Neural progenitor cell (in vitro differentiated cells): ENCODE results near the gene PIGN. TPM values are rescaled to one million over a fixed set of nuclear protein-coding genes. Genes with fewer than 3 reads are reported as not detected.
"Not testable (repeated sequence)": the region's sequence is repeated elsewhere in the genome, so short reads cannot be mapped to it uniquely, and the experiment has no call there.

ENCODE experiments used
- DNase-seq: peaks from one replicate; pipeline ENCODE4 v3.0.0-alpha.2; 2016; ENCODE audit warnings: low spot score
- H2AFZ ChIP-seq: fragments of 200-600 bp; sonication (generic); replicated peaks from 2 replicates; pipeline ENCODE4 v1.6.1; 2016; ENCODE audit warnings: antibody characterized with exemption
- H3F3A ChIP-seq: fragments of 200-600 bp; sonication (generic); 2 replicates; pipeline ENCODE4 v1.6.1; 2016; ENCODE audit warnings: antibody characterized with exemption, low read depth
- H3K27ac ChIP-seq: fragments of 200-600 bp; sonication (generic); 2 replicates; pipeline ENCODE4 v1.5.1; 2016; ENCODE audit warnings: mild to moderate bottlenecking
- H3K27me3 ChIP-seq: fragments of 200-600 bp; sonication (generic); 2 replicates; pipeline ENCODE4 v1.6.1; 2016; ENCODE audit warnings: mild to moderate bottlenecking, moderate library complexity
- H3K36me3 ChIP-seq: fragments of 200-600 bp; sonication (generic); 2 replicates; pipeline ENCODE4 v1.5.1; 2016
- H3K4me1 ChIP-seq: fragments of 200-600 bp; sonication (generic); 2 replicates; pipeline ENCODE4 v1.6.1; 2016; ENCODE audit warnings: mixed run types
- H3K4me2 ChIP-seq: fragments of 200-600 bp; sonication (generic); 2 replicates; pipeline ENCODE4 v1.6.1; 2016
- H3K4me3 ChIP-seq: fragments of 200-600 bp; sonication (generic); 2 replicates; pipeline ENCODE4 v1.5.1; 2016
- H3K79me2 ChIP-seq: fragments of 200-600 bp; sonication (generic); 2 replicates; pipeline ENCODE4 v1.6.1; 2016; ENCODE audit warnings: low read depth
- H3K9ac ChIP-seq: fragments of 200-600 bp; sonication (generic); 2 replicates; pipeline ENCODE4 v1.6.1; 2016
- H3K9me3 ChIP-seq: fragments of 200-600 bp; sonication (generic); 2 replicates; pipeline ENCODE4 v1.5.1; 2016; ENCODE audit warnings: low read depth
- H4K20me1 ChIP-seq: fragments of 200-600 bp; sonication (generic); 2 replicates; pipeline ENCODE4 v1.6.1; 2016; ENCODE audit warnings: low read depth
- H3K27ac Mint-ChIP-seq: 3 replicates; pipeline ENCODE4 v1.8.0; 2021; ENCODE audit warnings: mixed read lengths
- H3K27me3 Mint-ChIP-seq: 2 replicates; pipeline ENCODE4 v1.8.0; 2022; ENCODE audit warnings: low read depth, mild to moderate bottlenecking, inconsistent platforms, moderate library complexity, mixed read lengths; ENCODE audit not compliant: insufficient read depth
- H3K36me3 Mint-ChIP-seq: 3 replicates; pipeline ENCODE4 v1.8.0; 2021; ENCODE audit warnings: mixed read lengths
- H3K4me1 Mint-ChIP-seq: 3 replicates; pipeline ENCODE4 v1.8.0; 2021; ENCODE audit warnings: mixed read lengths
- H3K4me3 Mint-ChIP-seq: 3 replicates; pipeline ENCODE4 v1.8.0; 2021; ENCODE audit warnings: mild to moderate bottlenecking, moderate library complexity, mixed read lengths
- H3K9me3 Mint-ChIP-seq: 3 replicates; pipeline ENCODE4 v1.8.0; 2020; ENCODE audit warnings: mixed read lengths
- EZH2 ChIP-seq: fragments of 200-600 bp; sonication (generic); IDR thresholded peaks from 2 replicates; pipeline ENCODE4 v1.6.1; 2017; ENCODE audit warnings: antibody characterized with exemption, mild to moderate bottlenecking, moderate library complexity
- EZH2phosphoT487 ChIP-seq: fragments of 200-600 bp; sonication (generic); IDR thresholded peaks from 2 replicates; pipeline ENCODE4 v1.6.1; 2017; ENCODE audit warnings: antibody characterized with exemption
- total RNA-seq: library from RNA; depleted of rRNA; stranded (reverse); fragments of >200 nt; gene quantifications from 2 replicates; pipeline ENCODE4 v1.2.3, GENCODE V29; 2015; ENCODE audit warnings: low replicate concordance
- TF ChIP-seq, protein P1 (sequence below): fragments of 200-600 bp; sonication (generic); IDR thresholded peaks from 2 replicates; pipeline ENCODE4 v1.5.1; 2017; ENCODE audit warnings: antibody characterized with exemption, mild to moderate bottlenecking

PIGN gene
- total RNA-seq, 1 donor from 2014 or later: 48.9 TPM

DNA sequence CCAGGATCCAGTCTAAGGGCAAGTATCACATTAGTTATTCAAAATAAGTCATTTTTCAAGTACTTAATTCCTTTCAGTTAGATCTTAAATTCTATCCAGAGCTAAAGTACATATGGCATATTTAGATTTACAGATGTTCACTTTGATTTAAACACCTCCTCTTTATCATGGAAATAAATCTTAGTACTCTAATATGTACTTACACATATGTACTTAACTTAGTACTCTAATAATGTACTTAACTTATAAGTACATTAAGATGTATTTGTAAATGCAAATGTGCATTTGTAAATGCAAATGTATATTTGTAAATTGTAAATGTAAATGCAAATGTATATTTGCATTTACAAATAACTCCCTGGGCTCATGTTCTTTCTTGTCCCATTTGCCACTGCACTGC, 14.6 kb downstream of the PIGN start:
- Histone ChIP-seq H3K79me2 (no peaks in the 10 kb centered on the region), H3K27ac (no peak overlapping the region)
- H3K9me3 Mint-ChIP-seq: no peaks in the 10 kb centered on the region

DNA sequence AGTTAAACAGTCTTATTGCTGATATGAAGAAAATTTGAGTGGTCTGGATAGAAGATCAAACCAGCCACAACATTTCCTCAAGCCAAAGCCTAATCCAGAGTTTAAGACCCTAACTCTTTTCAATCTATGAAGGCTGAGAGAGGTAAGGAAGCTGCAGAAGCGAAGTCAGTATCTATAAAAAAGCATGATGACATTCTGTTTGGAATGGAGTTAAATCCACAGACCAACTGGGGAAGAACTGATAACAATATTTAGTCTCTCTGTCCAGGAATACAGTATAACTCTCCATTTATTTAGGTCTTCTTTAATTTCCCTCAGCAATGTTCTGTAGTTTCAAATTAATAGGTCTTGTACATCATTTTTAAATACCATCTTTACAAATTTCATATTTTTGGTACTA, 16.0 kb downstream of the PIGN start:
- Histone ChIP-seq H3K4me1 (no peaks in the 10 kb centered on the region), H2AFZ (no peak overlapping the region), H3K9ac (no peak overlapping the region), H3K4me2 (no peak overlapping the region), H3K9me3 (no peaks in the 10 kb centered on the region), H3K27ac (no peak overlapping the region), H4K20me1 (no peaks in the 10 kb centered on the region), H3K36me3 (no peaks in the 10 kb centered on the region), H3K27me3 (no peaks in the 10 kb centered on the region), H3K79me2 (no peaks in the 10 kb centered on the region), H3K4me3 (no peak overlapping the region), H3F3A (no peaks in the 10 kb centered on the region)
- H3K27ac Mint-ChIP-seq: no peak overlapping the region
- H3K36me3 Mint-ChIP-seq: peaks cover 2% of the 10 kb centered on the region
- H3K4me1 Mint-ChIP-seq: no peaks in the 10 kb centered on the region
- H3K27me3 Mint-ChIP-seq: no peaks in the 10 kb centered on the region
- H3K4me3 Mint-ChIP-seq: no peak overlapping the region
- no peak for TF ChIP-seq EZH2
- no peak for TF ChIP-seq EZH2phosphoT487
- TF ChIP-seq, protein P1, sequence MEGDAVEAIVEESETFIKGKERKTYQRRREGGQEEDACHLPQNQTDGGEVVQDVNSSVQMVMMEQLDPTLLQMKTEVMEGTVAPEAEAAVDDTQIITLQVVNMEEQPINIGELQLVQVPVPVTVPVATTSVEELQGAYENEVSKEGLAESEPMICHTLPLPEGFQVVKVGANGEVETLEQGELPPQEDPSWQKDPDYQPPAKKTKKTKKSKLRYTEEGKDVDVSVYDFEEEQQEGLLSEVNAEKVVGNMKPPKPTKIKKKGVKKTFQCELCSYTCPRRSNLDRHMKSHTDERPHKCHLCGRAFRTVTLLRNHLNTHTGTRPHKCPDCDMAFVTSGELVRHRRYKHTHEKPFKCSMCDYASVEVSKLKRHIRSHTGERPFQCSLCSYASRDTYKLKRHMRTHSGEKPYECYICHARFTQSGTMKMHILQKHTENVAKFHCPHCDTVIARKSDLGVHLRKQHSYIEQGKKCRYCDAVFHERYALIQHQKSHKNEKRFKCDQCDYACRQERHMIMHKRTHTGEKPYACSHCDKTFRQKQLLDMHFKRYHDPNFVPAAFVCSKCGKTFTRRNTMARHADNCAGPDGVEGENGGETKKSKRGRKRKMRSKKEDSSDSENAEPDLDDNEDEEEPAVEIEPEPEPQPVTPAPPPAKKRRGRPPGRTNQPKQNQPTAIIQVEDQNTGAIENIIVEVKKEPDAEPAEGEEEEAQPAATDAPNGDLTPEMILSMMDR: no peak
- H3K9me3 Mint-ChIP-seq: no peaks in the 10 kb centered on the region
- DNase-seq: no peak

More for the DNA sequence above, 14.6 kb downstream of the PIGN start:
- Histone ChIP-seq H2AFZ (no peak overlapping the region), H3K27me3 (no peaks in the 10 kb centered on the region), H3K4me3 (no peak overlapping the region), H3K36me3 (no peaks in the 10 kb centered on the region), H3K9me3 (no peaks in the 10 kb centered on the region), H3K9ac (no peak overlapping the region), H3K4me2 (no peak overlapping the region), H3F3A (no peaks in the 10 kb centered on the region), H4K20me1 (no peaks in the 10 kb centered on the region), H3K4me1 (no peaks in the 10 kb centered on the region)
- Mint-ChIP-seq H3K36me3 (no peaks in the 10 kb centered on the region), H3K4me3 (no peak overlapping the region), H3K27me3 (no peaks in the 10 kb centered on the region), H3K27ac (no peak overlapping the region), H3K4me1 (no peaks in the 10 kb centered on the region)
- DNase-seq: no peak
- TF ChIP-seq, protein P1: no peak
- TF ChIP-seq EZH2 (no peak), EZH2phosphoT487 (no peak)

DNA sequence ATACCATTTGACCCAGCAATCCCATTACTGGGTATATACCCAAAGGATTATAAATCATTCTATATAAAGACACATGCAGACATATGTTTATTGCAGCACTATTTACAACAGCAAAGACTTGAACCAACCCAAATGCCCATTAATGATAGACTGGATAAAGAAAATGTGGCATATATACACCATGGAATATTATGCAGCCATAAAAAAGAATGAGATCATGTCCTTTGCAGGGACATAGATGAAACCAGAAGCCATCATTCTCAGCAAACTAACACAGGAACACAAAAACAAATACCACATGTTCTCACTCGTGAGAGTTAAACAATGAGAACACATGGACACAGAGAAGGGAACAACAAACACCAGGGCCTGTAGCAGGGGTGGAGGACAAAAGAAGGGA, 20.3 kb downstream of the PIGN start:
- not testable (repeated sequence) for H3K36me3 Mint-ChIP-seq, H3K9ac ChIP-seq, H3K4me2 ChIP-seq, DNase-seq, H3K4me3 ChIP-seq, H3K4me1 Mint-ChIP-seq, H3K4me3 Mint-ChIP-seq, H3K36me3 ChIP-seq, H3K79me2 ChIP-seq, H3K27me3 Mint-ChIP-seq, H2AFZ ChIP-seq, H3K27me3 ChIP-seq, H3F3A ChIP-seq, H3K9me3 ChIP-seq, H3K4me1 ChIP-seq, H3K27ac Mint-ChIP-seq, H3K9me3 Mint-ChIP-seq, H4K20me1 ChIP-seq, H3K27ac ChIP-seq

DNA sequence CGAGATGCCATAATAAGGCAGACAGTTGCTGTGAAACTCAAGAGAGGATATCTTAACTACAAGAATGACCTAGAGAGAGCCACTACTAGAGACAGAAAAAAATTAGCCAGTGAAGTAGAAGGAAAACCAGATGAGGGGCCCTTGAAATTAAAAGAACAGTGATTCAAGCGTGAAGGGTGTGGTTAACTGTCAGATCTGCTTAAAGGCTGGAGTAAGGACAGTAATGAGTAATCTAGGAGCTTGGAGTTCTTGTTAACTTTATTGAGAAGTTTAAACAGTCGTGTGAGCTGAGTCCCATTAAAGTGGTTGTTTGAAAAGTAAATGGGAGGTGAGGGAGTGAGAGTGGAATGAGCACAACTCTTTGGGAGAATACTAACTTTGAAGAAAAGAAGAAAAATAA, 21.3 kb downstream of the PIGN start:
- Mint-ChIP-seq H3K4me1 (peaks cover 5% of the 10 kb centered on the region), H3K36me3 (peaks cover 8% of the 10 kb centered on the region), H3K4me3 (no peak overlapping the region), H3K27ac (no peak overlapping the region), H3K9me3 (no peaks in the 10 kb centered on the region), H3K27me3 (no peaks in the 10 kb centered on the region)
- no peak for DNase-seq
- Histone ChIP-seq H3K4me2 (no peak overlapping the region), H3K9ac (no peak overlapping the region), H3K36me3 (no peaks in the 10 kb centered on the region), H3F3A (peaks cover 4% of the 10 kb centered on the region), H3K27me3 (no peaks in the 10 kb centered on the region), H2AFZ (no peak overlapping the region), H3K79me2 (no peaks in the 10 kb centered on the region), H3K4me1 (no peaks in the 10 kb centered on the region), H3K9me3 (no peaks in the 10 kb centered on the region), H3K27ac (peak overlapping the region; percentile 11), H4K20me1 (no peaks in the 10 kb centered on the region), H3K4me3 (no peak overlapping the region)
- TF ChIP-seq EZH2phosphoT487: no peak
- TF ChIP-seq, protein P1: no peak
- TF ChIP-seq EZH2: no peak
